Suprapubic skin (tissue), 4 donors: ENCODE results near the gene NSMCE1.

Experiments used
- CTCF ChIP-seq, 2 donors: fragments of 200-600 bp in 1 of 2; fragments of 450-650 bp in 1 of 2; sonication (generic) in 1 of 2; IDR thresholded peaks; one replicate each; pipeline ENCODE4 v1.5.1; 2016 to 2019; ENCODE audit warnings: antibody characterized with exemption in 2 of 2, mild to moderate bottlenecking in 1 of 2, moderate library complexity in 1 of 2
- EP300 ChIP-seq: sonication (generic); formaldehyde crosslinking; IDR thresholded peaks from one replicate; pipeline ENCODE4 v1.6.1; 2017; ENCODE audit warnings: antibody characterized with exemption
- POLR2AphosphoS5 ChIP-seq, 3 donors: sonication (generic); formaldehyde crosslinking; IDR thresholded peaks; one replicate each; pipeline ENCODE4 v1.6.1; 2017; ENCODE audit warnings: antibody characterized with exemption in 3 of 3

- no peak for TF ChIP-seq CTCF (IDR thresholded peaks at IDR 0.05)
- TF ChIP-seq EP300, result no peak
- no peak for TF ChIP-seq POLR2AphosphoS5 (IDR thresholded peaks at IDR 0.05)
These were observed 1.4 kb downstream of the NSMCE1 start for GRCh38 chr16:27267037-27267677.
